Kidney epithelial cell (primary cell): ENCODE data around the gene UMOD. TPM values are rescaled to one million over a fixed set of nuclear protein-coding genes. Genes with fewer than 3 reads are reported as not detected.

Experiments used
- DNase-seq: peaks from one replicate; pipeline ENCODE4 v3.0.0-alpha.2; 2010; ENCODE audit warnings: low read depth
- H3K27me3 ChIP-seq: 2 replicates; pipeline ENCODE4 v1.6.0; 2011; ENCODE audit warnings: low read length; ENCODE audit not compliant: control insufficient read depth, insufficient read depth
- H3K36me3 ChIP-seq: 2 replicates; pipeline ENCODE4 v1.5.1; 2011; ENCODE audit warnings: low read length; ENCODE audit not compliant: control insufficient read depth, insufficient read depth
- H3K4me3 ChIP-seq: 2 replicates; pipeline ENCODE4 v1.5.1; 2011; ENCODE audit warnings: low read depth, mild to moderate bottlenecking, control low read depth, low read length
- total RNA-seq: library from RNA; depleted of rRNA; stranded (reverse); fragments of >200 nt; gene quantifications from 2 replicates; pipeline ENCODE4 v1.2.3, GENCODE V29; 2015
- TF ChIP-seq, protein P1 (sequence below): IDR thresholded peaks from 2 replicates; pipeline ENCODE4 v1.5.1; 2011; ENCODE audit warnings: mild to moderate bottlenecking, moderate library complexity, low read length, control low read depth, inconsistent platforms; ENCODE audit not compliant: insufficient read depth, poor library complexity, severe bottlenecking

Gene UMOD
- total RNA-seq, 1 donor from 2014 or later: not detected

DNA sequence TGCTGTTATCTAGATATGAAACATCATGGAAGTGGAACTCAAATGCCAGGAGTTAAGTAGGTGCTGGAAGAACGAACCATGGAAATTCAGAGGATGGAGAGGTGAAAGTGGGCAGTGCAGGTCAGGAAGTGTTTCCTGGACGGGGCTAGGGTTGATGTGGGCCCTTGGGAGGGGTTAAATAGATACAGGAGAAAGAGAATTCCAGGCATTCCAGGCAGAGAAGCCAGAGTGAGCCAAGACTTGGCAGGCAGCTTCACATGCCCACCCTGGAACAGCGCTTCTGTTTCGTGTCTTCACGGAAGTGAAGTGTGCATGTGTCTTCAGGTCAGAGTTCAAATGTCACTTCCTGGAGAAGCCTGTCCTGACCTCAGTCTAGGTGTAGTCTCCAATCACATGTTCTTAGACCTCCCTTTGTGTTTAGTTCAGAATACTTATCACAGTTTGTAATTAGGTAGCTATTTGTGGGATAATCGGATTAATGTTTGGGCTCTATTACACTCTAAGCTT is 66.5 kb downstream of the UMOD start:
- DNase-seq: no peak
- TF ChIP-seq, protein P1, sequence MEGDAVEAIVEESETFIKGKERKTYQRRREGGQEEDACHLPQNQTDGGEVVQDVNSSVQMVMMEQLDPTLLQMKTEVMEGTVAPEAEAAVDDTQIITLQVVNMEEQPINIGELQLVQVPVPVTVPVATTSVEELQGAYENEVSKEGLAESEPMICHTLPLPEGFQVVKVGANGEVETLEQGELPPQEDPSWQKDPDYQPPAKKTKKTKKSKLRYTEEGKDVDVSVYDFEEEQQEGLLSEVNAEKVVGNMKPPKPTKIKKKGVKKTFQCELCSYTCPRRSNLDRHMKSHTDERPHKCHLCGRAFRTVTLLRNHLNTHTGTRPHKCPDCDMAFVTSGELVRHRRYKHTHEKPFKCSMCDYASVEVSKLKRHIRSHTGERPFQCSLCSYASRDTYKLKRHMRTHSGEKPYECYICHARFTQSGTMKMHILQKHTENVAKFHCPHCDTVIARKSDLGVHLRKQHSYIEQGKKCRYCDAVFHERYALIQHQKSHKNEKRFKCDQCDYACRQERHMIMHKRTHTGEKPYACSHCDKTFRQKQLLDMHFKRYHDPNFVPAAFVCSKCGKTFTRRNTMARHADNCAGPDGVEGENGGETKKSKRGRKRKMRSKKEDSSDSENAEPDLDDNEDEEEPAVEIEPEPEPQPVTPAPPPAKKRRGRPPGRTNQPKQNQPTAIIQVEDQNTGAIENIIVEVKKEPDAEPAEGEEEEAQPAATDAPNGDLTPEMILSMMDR: no peak
- H3K4me3 ChIP-seq: no peak overlapping the region
- H3K36me3 ChIP-seq: no peaks in the 10 kb centered on the region
- no peaks in the 10 kb centered on the region for H3K27me3 ChIP-seq

Other genes starting within 250 kb of the UMOD start
- not detected in 2 replicates for gene GP2, start 25.2 kb downstream of the UMOD start, total RNA-seq
- not detected in 2 replicates for gene PDILT, start 52.0 kb upstream of the UMOD start, total RNA-seq
- gene ACSM5, start 56.8 kb upstream of the UMOD start, total RNA-seq: not detected in 2 replicates
- not detected in 2 replicates for gene ACSM2A, start 98.8 kb upstream of the UMOD start, total RNA-seq
- gene ACSM2B, start 223.7 kb upstream of the UMOD start, total RNA-seq: not detected in 2 replicates